GM18868 (cell line): ENCODE results near the gene TMEM125.

ENCODE experiments used
- ATAC-seq: cut with Tn5 transposase; IDR thresholded peaks from one replicate; pipeline ENCODE4 v1.9.1; 2021; ENCODE audit warnings: mild to moderate bottlenecking, moderate library complexity; ENCODE audit not compliant: unreplicated experiment

The TMEM125 gene

GRCh38 chr1:43307458-43308158 lies 37.8 kb downstream of the TMEM125 start:
- ATAC-seq: no peak

GRCh38 chr1:43308635-43309404 lies 39.0 kb downstream of the TMEM125 start:
- no peak for ATAC-seq

GRCh38 chr1:43309405-43310025 lies 39.7 kb downstream of the TMEM125 start:
- no peak for ATAC-seq

DNA sequence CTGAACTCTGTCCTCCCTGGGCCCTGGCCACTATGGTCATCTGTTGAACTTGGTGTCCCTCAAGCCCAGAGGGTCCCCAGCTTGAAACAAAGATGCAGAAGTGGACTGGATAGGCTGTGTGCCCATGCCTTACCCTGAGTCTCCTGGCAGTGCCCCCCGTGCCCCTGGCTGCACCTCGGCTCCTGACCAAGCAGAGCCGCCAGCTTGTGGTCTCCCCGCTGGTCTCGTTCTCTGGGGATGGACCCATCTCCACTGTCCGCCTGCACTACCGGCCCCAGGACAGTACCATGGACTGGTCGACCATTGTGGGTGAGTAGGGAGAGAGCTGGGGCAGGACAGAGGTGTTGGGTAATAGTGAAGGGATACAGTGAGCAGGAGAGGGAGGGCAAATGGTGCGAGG lies 41.7 kb downstream of the TMEM125 start:
- ATAC-seq: no peak

- no peak for ATAC-seq
Observed at GRCh38 chr1:43312212-43312623, 42.4 kb downstream of the TMEM125 start.

DNA sequence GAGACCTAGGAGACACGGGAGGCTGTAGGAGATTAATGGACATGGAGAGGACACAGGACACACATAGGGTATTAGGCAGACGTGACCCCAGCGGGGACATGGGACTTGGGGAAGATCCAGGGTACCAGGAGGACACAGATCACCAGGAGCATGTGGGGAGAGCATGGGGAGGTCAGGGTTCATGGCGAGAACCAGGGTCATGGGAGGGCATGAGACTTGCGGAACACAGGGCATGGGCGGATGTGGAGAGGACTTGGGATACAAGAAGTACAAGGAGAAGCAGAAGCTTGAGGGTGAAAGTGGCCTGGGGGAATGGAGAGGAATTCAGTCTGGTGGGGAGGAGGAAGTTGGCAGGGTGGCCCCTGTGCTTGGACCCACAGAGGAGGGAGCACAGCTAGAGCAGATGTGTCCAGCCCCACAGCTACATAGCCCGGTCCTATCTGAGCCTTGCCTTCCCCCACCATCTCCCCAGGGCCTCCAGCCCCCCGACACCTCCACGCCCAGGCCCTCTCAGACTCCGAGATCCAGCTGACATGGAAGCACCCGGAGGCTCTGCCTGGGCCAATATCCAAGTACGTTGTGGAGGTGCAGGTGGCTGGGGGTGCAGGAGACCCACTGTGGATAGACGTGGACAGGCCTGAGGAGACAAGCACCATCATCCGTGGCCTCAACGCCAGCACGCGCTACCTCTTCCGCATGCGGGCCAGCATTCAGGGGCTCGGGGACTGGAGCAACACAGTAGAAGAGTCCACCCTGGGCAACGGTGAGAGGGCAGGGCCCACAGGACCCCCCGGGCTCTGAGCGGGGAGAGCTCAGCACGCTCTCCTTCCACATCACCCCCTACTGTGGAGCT lies 43.1 kb downstream of the TMEM125 start:
- no peak for ATAC-seq

GRCh38 chr1:43313771-43314170 lies 44.0 kb downstream of the TMEM125 start:
- ATAC-seq: no peak

- ATAC-seq: no peak
Observed at GRCh38 chr1:43314233-43314632, 44.5 kb downstream of the TMEM125 start.

DNA sequence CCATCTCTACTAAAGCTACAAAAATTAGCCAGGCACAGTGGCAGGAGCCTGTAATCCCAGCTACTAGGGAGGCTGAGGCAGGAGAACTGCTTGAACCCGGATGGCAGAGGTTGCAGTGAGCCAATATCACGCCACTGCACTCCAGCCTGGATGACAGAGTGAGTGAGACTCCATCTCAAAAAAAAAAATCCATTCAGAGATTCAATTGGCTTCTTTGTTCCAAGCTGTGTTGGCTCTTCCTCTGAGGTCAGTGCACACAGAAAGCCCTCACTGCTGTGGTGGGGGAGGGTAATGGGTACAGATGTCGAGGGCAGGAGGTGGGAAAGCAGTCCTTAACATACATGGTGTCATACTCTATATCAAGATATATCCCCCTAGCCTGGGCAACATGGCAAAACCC lies 45.7 kb downstream of the TMEM125 start:
- no peak for ATAC-seq

DNA sequence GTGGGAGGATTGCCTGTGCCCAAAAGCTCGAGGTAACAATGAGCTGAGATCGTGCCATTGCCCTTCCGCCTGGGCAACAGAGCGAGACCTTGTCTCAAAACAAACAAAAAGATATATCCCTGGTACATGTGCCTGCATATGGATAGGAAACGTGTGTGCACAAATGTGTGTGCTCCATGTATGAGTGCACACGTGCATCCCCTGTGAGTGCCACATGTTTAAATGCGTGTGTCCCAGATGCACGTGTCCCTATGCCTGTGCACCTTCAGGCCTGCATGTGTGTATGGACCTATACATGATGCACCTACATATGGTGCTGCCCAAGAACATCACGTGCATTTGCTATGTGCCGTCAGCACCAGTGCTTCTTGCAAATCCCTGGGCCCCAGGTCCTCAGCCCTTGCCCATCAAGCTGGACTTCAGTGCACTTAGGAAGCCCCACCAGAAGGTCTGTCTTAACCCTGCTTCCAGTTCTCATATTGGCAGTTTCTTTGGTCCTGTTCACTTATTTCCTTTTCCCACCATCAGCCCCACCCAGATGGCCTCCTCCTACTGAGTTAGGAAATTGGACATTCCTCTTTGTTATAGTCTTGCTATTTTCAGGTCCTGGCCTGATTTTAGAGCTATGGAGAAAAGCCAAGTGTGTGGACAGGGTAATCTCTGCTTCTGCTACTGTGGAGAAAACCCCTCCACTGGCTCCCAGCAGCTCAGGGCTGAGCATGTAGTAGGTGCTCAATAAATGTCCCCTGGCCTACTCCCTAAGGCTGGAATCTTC lies 46.4 kb downstream of the TMEM125 start:
- ATAC-seq: no peak

- no peak for ATAC-seq
Observed at GRCh38 chr1:43316738-43317520, 47.1 kb downstream of the TMEM125 start.

DNA sequence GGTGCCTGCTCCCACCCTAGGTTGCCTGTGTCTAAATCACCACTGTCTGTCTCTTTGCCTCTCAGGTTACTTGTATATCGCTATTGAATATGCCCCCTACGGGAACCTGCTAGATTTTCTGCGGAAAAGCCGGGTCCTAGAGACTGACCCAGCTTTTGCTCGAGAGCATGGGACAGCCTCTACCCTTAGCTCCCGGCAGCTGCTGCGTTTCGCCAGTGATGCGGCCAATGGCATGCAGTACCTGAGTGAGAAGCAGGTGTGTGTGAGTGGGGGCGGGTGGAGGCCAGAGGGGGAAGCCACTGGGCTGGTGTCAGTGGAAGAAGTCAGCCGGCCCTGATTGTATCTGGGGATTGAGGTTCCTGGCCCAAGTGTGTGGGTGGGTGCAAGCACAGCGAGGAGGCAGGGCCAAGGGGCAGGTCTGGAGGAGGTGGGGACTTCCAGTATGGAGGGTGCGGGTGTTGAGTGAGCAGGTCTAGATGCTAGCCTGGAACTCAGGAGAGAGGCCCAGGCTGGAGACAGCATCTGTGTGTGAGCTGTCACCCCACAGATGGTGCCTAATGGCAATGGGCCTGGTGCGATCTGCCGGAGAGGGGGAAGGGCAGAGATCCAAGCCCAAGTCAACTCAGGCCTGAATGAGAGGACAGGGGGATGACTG lies 48.2 kb downstream of the TMEM125 start:
- ATAC-seq: no peak

GRCh38 chr1:43318831-43319230 lies 49.0 kb downstream of the TMEM125 start:
- no peak for ATAC-seq

- no peak for ATAC-seq
Observed at GRCh38 chr1:43319288-43319687, 49.5 kb downstream of the TMEM125 start.

DNA sequence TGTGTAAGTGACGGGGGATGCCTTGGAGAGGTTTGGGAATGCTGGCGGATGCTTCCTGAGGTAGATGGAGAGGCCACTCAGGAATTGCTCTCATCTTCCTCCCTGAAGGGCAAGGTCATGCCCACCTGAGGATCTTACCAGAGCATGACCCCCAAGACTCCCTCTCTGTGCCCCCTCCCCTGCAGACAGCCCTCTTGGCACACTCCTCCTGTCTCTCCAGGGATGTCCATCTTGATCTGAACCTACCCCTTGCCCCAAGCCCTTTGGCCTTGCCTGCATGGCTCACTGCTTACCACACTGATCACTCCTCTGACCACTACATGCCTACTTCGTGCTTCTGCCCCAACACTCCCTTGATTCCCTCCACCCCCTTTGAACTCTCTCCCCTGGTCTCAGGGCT lies 50.0 kb downstream of the TMEM125 start:
- no peak for ATAC-seq

DNA sequence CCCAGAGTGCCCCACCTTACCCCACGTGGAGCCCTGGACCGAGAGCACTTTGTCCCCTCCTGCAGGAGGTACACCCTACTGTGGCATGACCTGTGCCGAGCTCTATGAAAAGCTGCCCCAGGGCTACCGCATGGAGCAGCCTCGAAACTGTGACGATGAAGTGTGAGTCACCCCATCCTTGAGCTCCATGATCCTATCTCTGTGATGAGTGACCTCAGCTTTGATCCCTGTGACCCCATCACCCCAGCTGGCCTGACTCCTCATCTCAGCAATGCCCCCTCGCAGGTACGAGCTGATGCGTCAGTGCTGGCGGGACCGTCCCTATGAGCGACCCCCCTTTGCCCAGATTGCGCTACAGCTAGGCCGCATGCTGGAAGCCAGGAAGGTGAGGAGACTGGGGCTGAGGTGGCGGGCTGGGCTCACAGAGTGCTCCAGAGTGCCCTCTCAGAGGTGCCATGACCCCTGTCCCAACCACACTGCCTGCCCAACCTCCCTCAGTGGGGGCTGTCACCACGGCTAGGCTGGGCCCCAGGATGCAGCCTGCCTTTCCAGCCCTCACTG lies 51.6 kb downstream of the TMEM125 start:
- ATAC-seq: no peak

GRCh38 chr1:43322506-43322905 lies 52.7 kb downstream of the TMEM125 start:
- no peak for ATAC-seq
